ENCODE results near the gene CHRNA7.

- no peak for TF ChIP-seq EZH2 (IDR thresholded peaks at IDR 0.05; ENCODE audit: low read length, missing control alignments)
- TF ChIP-seq CTCF (conservative IDR thresholded peaks at IDR 0.05 in 1 of 2, IDR thresholded peaks at IDR 0.05 in 1 of 2; ENCODE audit: low read depth in 1 of 2, low read length in 2 of 2) = no peak
Measured at GRCh38 chr15:32113224-32113623, 82.9 kb downstream of the CHRNA7 start.

Data from fibroblast of lung (primary cell).